Left ventricle myocardium superior (tissue), 1 donor: ENCODE measurements around the gene GIMAP5. TPM values are rescaled to one million over a fixed set of nuclear protein-coding genes. Genes with fewer than 3 reads are reported as not detected.
"Not testable (repeated sequence)": the region's sequence is repeated elsewhere in the genome, so short reads cannot be mapped to it uniquely, and the experiment has no call there.

Experiments used
- ATAC-seq: fragments of 200-7000 bp; cut with Tn5 transposase; one replicate; pipeline ENCODE4 v1.9.1; 2020; ENCODE audit warnings: mild to moderate bottlenecking, moderate library complexity
- DNase-seq: peaks from one replicate; pipeline ENCODE4 v3.0.0-alpha.2; 2020
- intact Hi-C: fragments of 100-400 bp; cut with micrococcal nuclease; formaldehyde crosslinking; loops from one replicate; pipeline ENCODE4 v1.11.0; 2022
- total RNA-seq: library from RNA; stranded (reverse); fragmentation: NEBNext Ultra II Directional; extraction: Animal tissue kit (Norgen Biotek cat#: 25700); gene quantifications from one replicate; pipeline ENCODE4 v1.2.1, GENCODE V29; 2021
- donor health status: DM: no; HTN: yes; CAD: no; lungs with severe emphysema.

GIMAP5 gene
- total RNA-seq, 1 donor from 2014 or later, result 9.8 TPM

GRCh38 chr7:150754951-150755350, 17.7 kb downstream of the GIMAP5 start:
- ATAC-seq (no peak), DNase-seq (no peak)
- intact Hi-C loops, result no loop called here

GRCh38 chr7:150755473-150756099, 18.4 kb downstream of the GIMAP5 start:
- DNase-seq (no peak), ATAC-seq (peak; percentile 32)
- intact Hi-C loops, result loop anchor here (2.0 kb wide), 1 partner anchor 307 kb away; no protein-coding TSS in a partner anchor

DNA sequence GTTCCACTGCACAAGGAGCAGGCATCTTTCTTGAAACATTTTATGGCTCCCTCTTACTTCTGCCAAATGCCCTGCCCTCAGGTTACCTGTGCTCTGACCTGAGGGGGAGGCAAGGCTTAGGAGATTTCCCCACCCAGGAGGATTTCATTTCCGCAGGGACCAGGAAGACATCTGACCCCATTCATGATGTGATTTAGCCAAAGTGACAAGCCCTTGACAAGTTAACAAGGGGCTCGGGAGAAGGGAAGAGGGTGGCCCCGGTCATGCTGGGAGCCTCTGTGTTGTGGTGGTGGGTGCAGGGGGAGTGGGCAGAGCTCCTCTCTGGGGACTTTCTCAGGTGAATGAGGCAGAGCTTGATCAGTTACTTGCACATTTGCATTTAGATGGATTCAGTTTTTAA, 18.9 kb downstream of the GIMAP5 start:
- no peak for ATAC-seq
- intact Hi-C loops, result loop anchor here (2.0 kb wide), 1 partner anchor 307 kb away; no protein-coding TSS in a partner anchor
- DNase-seq, result no peak

GRCh38 chr7:150756858-150757257, 19.6 kb downstream of the GIMAP5 start:
- ATAC-seq, result peak; percentile 44
- no peak for DNase-seq
- intact Hi-C loops, result loop anchor here (2.0 kb wide), 1 partner anchor 308 kb away; no protein-coding TSS in a partner anchor

DNA sequence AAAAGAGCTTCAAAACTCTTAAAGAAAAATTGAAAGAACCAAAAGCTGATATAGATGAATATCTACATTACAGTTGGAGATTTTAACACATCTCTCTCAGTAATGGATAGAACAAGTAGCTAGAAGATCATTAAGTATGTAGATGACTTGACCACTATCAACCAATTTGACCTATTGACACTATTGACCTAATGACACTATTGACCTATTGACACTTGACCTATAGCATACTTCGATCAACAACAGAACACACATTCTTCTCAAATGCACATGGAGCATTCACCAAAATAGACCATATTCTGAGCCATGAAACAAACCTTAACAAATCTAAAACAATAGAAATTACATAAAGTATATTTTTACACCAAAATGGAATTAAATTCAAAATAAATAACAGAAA, 22.3 kb downstream of the GIMAP5 start:
- intact Hi-C loops, result no loop called here
- DNase-seq (no peak), ATAC-seq (no peak)

DNA sequence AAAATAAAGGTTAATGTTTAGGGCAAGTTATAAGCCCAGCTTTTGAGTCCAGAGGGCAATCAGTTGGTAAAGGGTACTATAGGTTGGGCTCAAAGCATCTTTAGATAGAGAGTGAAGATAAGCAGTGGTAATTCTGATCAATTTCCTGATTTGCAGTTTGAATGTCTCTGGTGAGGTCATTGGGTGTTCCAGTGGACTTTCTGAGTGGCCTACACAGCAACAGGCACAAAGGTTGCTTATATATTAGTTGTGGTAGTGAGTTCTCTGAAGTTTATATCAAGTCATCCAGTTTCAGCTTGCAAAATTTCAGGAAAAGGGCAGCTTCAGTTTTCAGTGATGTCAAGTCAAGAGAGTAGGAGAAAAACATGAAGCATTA, 29.1 kb downstream of the GIMAP5 start:
- no peak for ATAC-seq
- no peak for DNase-seq
- intact Hi-C loops, result no loop called here

GRCh38 chr7:150769768-150770167, 32.5 kb downstream of the GIMAP5 start:
- no peak for DNase-seq
- intact Hi-C loops, result no loop called here
- ATAC-seq, result no peak

- intact Hi-C loops, DNase-seq, ATAC-seq: not testable (repeated sequence)
Measured at GRCh38 chr7:150774131-150774530, 36.9 kb downstream of the GIMAP5 start.

GRCh38 chr7:150778014-150778737, 41.0 kb downstream of the GIMAP5 start:
- no peak for DNase-seq
- ATAC-seq, result no peak
- intact Hi-C loops, result loop anchor here (2.0 kb wide), 1 partner anchor 99 kb away; no protein-coding TSS in a partner anchor

- ATAC-seq, result peak; percentile 90
- intact Hi-C loops, result loop anchor here (2.0 kb wide), 1 partner anchor 98 kb away; no protein-coding TSS in a partner anchor
- DNase-seq, result peak; percentile 90
Measured at GRCh38 chr7:150778738-150779301, 41.6 kb downstream of the GIMAP5 start.

DNA sequence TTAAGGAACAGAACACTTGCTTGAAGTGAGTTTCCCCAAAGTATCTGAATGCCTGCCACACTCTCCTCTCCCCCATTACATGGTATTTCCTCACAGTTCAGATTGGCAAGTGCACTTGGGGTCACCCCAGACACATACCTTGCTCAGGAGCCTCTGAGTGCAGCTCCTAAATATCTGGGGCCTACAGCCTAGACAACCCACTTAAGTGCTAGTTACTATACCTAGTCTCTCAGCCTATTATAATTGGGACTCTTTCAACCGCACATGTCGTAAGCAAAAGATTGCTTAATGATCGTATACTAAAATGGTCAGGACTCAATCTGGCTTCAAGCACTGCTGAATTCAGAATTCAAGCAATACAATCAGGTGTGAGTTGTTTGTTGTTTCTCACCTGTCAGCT, 43.1 kb downstream of the GIMAP5 start:
- intact Hi-C loops, result loop anchor here (10.0 kb wide), 1 partner anchor 205 kb away; no protein-coding TSS in a partner anchor
- DNase-seq (no peak), ATAC-seq (no peak)

- intact Hi-C loops, result loop anchor here (10.0 kb wide), 1 partner anchor 204 kb away; no protein-coding TSS in a partner anchor
- ATAC-seq (peak; percentile 28), DNase-seq (no peak)
Measured at GRCh38 chr7:150781103-150781502, 43.9 kb downstream of the GIMAP5 start.

DNA sequence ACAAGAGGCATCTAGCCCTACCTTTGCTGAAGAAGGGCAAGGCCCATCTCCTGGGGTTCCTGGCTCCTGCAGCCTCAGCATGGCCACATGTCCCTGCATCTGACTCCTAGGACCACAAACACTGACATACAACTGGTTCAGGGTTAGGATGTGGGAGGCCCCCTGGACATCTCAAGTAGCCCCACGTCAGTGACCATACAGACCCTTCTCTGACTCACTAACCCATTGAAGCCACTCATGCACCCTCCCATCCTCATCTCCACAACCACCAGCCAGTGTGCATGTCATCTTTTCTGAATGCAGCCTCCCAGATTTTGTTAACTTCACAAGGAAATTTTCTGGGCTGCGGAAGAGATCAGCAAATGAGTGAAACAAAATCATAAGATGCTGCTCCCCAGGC, 44.7 kb downstream of the GIMAP5 start:
- intact Hi-C loops, result loop anchor here (10.0 kb wide), 1 partner anchor 203 kb away; no protein-coding TSS in a partner anchor
- ATAC-seq, result no peak
- DNase-seq, result no peak

DNA sequence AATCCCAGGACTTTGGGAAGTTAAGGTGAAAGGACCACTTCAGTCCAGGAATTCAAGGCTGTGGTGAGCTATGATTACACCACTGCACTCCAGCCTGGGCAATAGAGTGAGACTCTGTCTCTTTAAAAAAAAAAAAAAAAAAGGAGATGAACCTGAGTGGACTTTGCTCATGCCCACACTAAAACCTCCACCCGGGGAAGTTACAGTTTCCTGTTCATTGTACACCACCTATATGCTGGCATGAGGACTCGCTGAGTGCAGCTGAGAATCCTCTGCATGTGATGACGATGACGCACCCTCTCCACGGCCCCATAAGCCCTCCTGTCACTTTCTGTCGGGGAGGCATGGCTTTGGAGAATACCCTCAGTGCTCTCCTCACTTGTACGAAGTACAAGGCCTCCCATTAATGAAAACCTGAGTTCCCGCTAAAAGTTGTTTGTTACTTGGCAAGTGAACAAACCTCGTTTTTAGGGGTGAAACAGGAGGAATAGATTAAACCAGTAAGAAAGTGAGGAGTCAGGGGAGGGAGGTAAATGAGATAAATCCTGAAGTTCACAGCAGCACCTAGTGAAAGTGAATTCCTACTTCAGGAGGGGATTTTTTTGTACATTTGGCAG, 47.0 kb downstream of the GIMAP5 start:
- ATAC-seq (no peak), DNase-seq (no peak)
- intact Hi-C loops, result loop anchor here (10.0 kb wide), 1 partner anchor 201 kb away; no protein-coding TSS in a partner anchor

- intact Hi-C loops, result loop anchor here (10.0 kb wide), 1 partner anchor 200 kb away; no protein-coding TSS in a partner anchor
- DNase-seq (no peak), ATAC-seq (peak; percentile 56)
Measured at GRCh38 chr7:150784954-150785353, 47.7 kb downstream of the GIMAP5 start.

DNA sequence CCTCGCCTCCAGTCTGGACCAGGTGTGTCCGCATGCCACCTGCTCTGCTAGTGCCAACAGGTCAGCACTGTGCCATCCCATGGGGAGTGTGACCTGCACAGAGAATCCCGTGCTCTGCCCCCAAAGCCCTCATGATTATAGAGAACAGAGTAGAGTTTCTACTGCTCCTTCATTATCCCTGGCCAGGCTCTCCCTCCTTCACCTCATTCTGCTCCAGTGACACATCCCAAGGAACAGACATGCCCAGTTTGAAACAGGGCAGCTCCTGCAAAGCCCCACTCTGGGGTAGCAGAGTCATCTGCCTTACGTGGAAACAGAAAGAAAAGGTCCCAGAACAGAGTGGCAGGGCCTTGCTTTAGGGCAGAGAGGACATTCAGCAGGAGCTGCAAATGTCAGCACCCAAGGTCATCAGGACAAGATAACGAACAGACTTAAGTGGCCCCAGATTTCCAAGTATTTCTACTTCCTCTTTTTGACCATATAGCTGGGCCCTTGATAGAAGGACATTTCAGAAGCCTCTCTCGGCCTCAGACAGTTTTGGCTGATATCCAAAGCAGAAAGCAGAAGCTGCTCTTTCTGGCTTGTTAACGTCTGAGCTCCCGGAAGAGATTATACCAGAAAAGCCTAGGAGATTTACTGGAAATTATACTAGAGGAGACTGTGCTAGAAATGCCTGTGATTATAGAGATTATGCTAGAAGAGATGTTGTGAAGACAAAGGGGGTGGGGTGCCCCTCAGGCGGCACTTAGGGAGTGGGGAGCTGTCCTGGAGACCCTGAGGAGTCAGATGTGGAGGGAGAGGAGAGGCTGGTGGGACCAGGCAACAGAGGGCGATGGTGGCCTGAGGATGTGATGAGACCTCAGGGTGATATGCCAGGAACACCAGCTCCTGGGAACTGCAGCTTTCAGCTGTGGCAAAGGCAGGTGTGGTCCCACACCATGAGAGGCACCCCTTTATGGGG, 50.4 kb downstream of the GIMAP5 start:
- DNase-seq (peak; percentile 52), ATAC-seq (peak; percentile 57)
- intact Hi-C loops, result loop anchor here (10.0 kb wide), 1 partner anchor 197 kb away; no protein-coding TSS in a partner anchor

GRCh38 chr7:150788474-150789269, 51.5 kb downstream of the GIMAP5 start:
- peak; percentile 71 for DNase-seq
- intact Hi-C loops, result loop anchor here (10.0 kb wide), 1 partner anchor 196 kb away; no protein-coding TSS in a partner anchor
- ATAC-seq, result peak; percentile 75
